ENCODE data around the gene OR52E5.

DNA sequence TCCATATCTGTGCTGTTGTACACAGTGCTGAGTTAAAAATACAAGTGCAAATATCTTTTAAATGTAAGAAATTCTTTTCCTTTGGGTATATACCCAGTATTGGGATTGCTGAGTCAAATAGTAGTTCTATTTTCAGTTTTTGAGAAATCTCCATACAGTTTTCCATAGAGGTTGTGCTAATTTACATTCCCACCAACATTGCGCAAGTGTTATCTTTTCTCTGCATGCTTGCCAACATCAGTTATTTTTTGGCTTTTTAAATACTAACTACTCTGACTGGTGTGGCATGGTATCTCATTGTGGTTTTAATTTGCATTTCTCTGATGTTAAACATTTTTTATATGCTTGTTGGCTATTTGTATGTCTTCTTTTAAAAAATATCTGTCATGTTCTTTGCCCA lies 42.0 kb upstream of the OR52E5 start:
- TF ChIP-seq CTCF (IDR thresholded peaks at IDR 0.05 in 8 of 11, conservative IDR thresholded peaks at IDR 0.05 in 3 of 11) (no peak), POLR2AphosphoS5 (IDR thresholded peaks at IDR 0.05) (no peak)
